Stimulated activated CD8-positive, alpha-beta memory T cell treated with anti-CD3 and anti-CD28 coated beads, Interleukin-15, amount 100 ng/mL, for 1 hour (primary cell): Measurements from ENCODE around the gene COL27A1.

ENCODE experiments used
- DNase-seq: peaks from one replicate; pipeline ENCODE4 v3.0.0-alpha.2; 2020; ENCODE audit warnings: low read depth

The COL27A1 gene

GRCh38 chr9:114149181-114149580 is 6.2 kb upstream of the COL27A1 start:
- no peak for DNase-seq

- no peak for DNase-seq
These were observed 5.5 kb upstream of the COL27A1 start for GRCh38 chr9:114149765-114150340.

DNA sequence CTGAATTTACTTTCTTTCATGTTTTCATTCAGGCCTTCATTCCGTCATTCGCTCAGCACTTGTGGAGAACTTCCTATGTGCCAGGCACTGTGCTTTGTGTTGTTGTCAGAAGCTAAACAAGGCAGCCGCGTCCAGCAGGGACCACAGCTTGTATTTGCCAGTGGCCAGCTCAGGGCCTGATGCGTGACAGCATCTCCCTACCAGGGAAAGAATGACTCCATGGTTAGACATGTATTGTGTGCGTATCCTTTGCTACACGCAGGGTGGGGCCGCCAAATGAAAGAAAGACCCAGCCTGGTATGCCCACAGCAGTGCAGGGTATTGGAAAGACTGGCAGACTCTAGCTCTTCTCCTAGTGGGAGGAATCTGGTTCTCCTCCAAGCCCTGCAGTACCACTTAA is 4.7 kb upstream of the COL27A1 start:
- DNase-seq = no peak

DNA sequence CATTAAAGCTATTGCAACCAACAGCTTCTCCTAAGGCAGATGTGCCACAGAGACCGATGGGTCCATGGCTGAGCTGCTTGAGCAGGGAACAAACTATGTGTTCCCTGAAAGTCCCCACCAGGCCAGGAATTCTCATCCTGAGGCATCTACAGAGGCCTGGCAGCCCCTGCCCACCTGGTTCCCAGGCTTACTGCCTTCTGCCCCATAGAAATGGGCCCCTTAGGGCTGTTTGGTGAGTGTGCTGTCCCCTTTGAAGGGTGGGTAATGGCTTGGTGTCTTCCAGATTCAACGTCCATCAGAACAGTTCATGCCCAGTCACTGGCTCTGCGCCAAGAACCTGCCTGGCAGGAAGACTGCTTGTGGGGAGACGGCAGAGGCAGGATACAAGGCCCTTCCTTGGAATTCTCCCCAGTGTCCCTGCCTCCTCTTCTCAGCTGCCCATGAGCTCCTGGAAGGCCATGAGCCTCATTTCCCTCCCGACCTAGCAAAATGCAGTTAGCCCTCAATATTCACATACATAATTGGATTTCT is 3.8 kb upstream of the COL27A1 start:
- DNase-seq = no peak

GRCh38 chr9:114153761-114154599 is 1.4 kb upstream of the COL27A1 start:
- DNase-seq = no peak

DNA sequence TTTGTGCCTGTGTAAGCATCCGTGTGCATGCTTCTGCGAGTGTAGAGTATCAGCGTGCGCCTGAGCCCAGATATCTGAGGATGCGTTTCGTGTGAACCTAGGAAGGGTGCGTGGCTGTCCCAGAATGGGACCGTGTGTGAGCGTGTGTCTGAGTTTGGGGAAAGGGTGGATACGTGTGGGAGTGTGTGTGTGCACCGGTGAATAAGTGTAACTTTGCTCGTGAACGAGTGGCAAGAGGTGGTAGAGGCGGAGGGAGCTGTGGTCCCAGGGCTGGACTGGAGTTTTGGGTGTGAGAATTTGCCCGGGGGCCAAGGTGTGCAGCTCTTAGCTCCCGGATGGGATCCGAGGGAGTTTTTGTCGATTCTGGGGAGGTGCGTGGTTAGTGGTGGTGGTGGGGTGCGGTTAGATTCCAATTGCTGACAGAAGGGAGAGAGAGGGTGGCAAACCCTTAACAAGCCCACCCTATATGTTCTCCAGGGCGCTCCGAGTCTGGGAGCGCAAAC is 686 bp upstream of the COL27A1 start:
- DNase-seq = no peak

- no peak for DNase-seq
These were observed 789 bp downstream of the COL27A1 start for GRCh38 chr9:114155995-114156656.

GRCh38 chr9:114156657-114157421 is 1.5 kb downstream of the COL27A1 start:
- DNase-seq = no peak

GRCh38 chr9:114157516-114158176 is 2.3 kb downstream of the COL27A1 start:
- DNase-seq = no peak

DNA sequence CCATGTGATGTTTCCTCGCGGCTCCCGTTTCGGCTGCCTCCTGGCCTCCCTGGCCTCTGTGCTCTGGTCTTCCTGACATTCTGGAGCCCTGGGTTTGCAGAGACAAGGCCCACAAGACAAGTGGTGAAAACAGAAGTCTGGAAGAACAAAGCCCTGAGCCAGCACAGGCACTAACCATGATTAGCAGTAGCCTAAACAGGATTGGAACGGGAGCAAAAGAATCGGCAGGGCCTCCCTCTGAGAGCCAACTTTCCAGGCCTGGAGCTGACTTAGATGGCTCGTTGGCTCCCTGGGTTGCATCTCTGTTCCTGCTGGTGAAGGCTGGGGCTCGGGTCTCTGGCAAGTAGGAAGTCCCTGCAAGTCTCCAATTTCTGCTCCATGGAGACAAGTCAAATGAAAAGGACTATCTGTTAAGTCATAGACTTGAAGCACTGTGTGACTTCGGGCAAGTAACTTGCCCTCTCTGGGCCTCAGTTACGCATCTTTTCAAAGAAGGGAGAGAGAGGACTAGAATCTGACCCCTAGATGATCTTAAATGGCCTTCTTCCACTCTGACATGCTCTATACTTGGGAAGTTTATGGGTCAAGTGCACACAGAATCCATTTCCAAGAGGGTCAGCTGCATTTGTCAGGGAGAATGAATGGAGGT is 3.3 kb downstream of the COL27A1 start:
- DNase-seq = no peak

GRCh38 chr9:114159691-114160090 is 4.4 kb downstream of the COL27A1 start:
- no peak for DNase-seq

DNA sequence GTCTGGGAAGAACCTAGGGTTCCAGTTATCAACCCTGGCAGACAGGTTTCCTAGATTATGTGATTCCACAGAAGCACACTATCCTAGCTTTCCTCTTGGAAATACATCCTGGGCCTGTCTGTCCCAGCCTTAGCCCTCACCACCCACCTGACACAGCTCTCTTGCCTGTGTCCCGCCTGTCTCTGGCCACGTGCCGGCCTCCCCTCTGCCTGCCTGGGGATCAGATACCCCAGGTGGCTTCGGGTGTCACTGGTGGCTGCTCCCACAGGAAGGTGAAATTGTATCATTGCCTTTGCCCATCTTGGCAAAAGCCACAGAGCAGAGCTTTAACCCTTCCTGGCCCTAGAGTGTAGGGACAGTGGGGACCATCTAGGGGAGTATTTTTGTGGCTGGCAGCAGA is 6.2 kb downstream of the COL27A1 start:
- no peak for DNase-seq

- DNase-seq = no peak
These were observed 8.2 kb downstream of the COL27A1 start for GRCh38 chr9:114163517-114163951.

DNA sequence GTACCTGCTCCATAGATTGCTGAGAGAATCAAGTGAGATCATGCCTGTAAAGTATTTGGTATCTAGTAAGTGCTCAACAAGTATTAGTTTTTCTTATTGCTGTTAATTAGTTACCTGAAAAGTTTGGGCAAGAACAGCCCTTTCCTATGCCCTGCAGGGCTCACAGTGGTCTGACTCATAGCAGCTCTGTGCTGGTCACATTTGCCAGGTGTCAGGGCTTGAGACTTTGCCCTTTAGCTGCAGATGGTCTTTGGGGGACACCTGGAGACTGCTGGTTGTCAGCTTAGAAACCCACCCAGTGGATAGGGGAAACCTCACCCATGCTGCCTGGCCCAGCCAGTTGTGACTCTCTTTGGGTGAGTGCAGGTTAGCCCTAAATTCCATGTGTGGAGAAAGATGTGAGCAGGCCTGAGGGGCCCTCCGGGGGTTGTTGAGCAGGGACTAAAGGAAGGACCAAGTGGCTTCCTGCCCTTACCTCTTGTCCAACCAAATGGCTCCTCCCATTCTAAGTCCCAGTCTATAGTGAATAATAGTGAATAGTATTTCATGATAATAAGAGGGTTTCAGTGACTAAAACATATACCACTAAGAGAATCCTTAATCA is 9.0 kb downstream of the COL27A1 start:
- no peak for DNase-seq

- no peak for DNase-seq
These were observed 10.2 kb downstream of the COL27A1 start for GRCh38 chr9:114165407-114166102.

DNA sequence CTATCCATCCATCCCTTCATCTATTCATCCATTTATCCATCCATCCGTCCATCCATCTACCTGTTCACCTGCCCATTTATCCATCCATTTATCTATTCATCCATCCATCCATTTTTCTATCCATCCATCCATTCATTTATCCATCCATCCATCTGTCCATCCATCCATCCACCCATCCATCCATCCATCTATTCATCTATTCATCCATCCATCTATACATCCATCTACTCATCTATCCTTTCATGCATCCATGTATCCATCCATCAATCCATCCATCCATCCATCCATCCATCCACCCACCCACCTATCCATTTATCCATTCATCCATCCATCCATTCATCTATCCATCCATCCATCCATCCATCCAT is 10.8 kb downstream of the COL27A1 start:
- no peak for DNase-seq

DNA sequence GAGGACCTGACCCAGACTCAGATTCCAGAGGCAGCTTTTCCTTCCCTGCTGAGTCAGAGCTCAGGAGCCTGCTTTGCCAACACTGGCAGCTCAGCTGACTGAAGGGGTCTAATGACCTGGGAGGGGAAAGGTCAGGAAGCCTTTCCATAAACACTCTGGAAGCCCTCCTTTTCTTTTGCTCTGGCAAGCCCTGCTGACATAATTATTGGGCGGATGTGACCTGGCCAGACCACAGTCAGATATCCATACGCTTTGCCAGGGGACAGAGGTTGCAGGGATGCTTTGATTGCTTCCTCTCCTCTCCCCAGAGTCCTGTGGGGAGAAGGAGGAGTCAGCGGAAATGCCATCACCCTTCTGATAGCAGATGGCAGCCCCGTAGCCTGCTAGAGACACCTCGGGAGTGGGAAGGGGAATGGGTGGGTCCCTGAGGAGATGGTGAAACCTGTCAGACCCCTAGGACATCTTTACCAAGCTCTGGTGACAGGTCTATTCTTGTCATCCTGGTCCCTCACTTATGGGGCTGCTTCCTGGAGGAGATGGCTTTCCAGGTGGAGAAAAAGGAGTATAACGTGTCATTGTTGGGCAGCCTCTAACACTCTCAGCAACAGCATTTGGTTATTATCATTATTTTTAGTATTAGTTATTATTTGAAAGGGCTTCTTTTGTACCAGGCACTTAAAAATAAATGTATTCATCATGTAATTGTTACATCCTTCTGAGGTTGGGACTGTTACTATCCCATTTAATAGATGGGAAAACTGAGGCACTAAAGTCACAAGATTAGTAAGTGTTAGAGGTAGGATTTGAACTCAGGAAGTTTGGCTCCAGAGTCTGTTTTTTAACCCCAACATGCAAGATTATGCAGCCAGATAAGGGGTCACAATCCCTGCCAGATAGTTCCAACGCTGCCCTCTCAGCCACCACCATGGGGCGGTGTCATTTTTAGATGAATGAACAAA is 11.6 kb downstream of the COL27A1 start:
- DNase-seq = no peak

DNA sequence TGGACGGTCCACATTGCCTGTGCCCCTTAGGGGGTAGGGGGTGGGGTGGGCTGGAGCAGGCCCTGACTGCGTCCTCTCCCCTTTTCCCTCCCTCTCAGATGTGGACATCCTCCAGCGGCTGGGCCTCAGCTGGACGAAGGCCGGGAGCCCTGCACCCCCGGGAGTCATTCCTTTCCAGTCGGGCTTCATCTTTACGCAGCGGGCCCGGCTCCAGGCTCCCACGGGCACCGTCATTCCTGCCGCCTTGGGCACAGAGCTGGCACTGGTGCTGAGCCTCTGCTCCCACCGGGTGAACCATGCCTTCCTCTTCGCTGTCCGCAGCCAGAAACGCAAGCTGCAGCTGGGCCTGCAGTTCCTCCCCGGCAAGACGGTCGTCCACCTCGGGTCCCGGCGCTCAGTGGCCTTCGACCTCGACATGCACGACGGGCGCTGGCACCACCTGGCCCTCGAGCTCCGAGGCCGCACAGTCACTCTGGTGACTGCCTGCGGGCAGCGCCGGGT is 12.3 kb downstream of the COL27A1 start:
- no peak for DNase-seq
